Measurements from ENCODE around the gene PDCL2. TPM values are rescaled to one million over a fixed set of nuclear protein-coding genes. Genes with fewer than 3 reads are reported as not detected.
A peak's percentile ranks its signal among the peaks of the same experiment; 100 is the strongest.

PDCL2 gene
- total RNA-seq, 2 donors from 2014 or later, result not detected

- intact Hi-C loops (cut with DNase I), result loop anchor here (2.0 to 10.0 kb wide), 3 partner anchors 139 to 309 kb away; partner anchors contain the start of genes EXOC1 and SRD5A3
- Histone ChIP-seq H3K4me1 (replicated peaks) (peaks cover 3% of the 10 kb centered on the region), H3K27me3 (replicated peaks; ENCODE audit: insufficient read depth) (no peaks in the 10 kb centered on the region), H3K36me3 (no peaks in the 10 kb centered on the region), H3K27ac (peak overlapping the region; percentile 96 to 99), H3K4me3 (peak overlapping the region; percentile 72 to 92), H3K9me3 (no peaks in the 10 kb centered on the region)
- DNase-seq (ENCODE audit: low spot score), result peak; percentile 59
- TF ChIP-seq POLR2AphosphoS5 (IDR thresholded peaks at IDR 0.05) (no peak), CTCF (IDR thresholded peaks at IDR 0.05) (peak in 1 of 4 experiments; percentile 21), POLR2A (IDR thresholded peaks at IDR 0.05) (peak; percentile 12)
- under 1% methylated on average over 72 of the region's 87 CpGs for WGBS
Measured at GRCh38 chr4:55545641-55546505, 46.2 kb downstream of the PDCL2 start.

DNA sequence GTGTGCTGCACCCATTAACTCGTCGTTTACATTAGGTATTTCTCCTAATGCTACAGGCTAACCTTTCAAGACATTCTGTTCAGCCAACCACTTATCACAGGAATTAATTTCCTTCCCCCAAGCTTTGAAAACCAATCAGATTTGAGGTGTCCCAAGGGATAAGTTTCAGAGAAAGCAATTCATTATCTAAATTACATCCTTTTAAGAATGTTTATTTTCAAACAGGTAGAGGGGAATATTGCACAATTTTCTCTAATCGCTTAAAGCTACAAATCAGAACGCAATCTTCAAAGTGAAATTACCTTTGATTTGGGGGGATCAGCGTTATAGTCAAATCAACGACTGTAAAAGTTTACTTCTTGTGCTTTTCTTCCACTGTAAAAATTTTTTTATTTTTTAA is 46.9 kb downstream of the PDCL2 start:
- 1% methylated on average over 6 of the region's 6 CpGs for WGBS
- intact Hi-C loops (cut with DNase I), result loop anchor here (5.0 to 10.0 kb wide), 2 partner anchors 138 to 310 kb away; partner anchors contain the start of gene EXOC1
- Histone ChIP-seq H3K4me1 (replicated peaks) (peaks cover 3% of the 10 kb centered on the region), H3K9me3 (no peaks in the 10 kb centered on the region), H3K27ac (peak overlapping the region; percentile 96 to 99), H3K4me3 (peak overlapping the region; percentile 72 to 92), H3K27me3 (replicated peaks; ENCODE audit: insufficient read depth) (no peaks in the 10 kb centered on the region), H3K36me3 (no peaks in the 10 kb centered on the region)
- TF ChIP-seq POLR2A (IDR thresholded peaks at IDR 0.05), result no peak
- TF ChIP-seq POLR2AphosphoS5 (IDR thresholded peaks at IDR 0.05), result no peak
- no peak for TF ChIP-seq CTCF (IDR thresholded peaks at IDR 0.05)
- no peak for DNase-seq (ENCODE audit: low spot score)

DNA sequence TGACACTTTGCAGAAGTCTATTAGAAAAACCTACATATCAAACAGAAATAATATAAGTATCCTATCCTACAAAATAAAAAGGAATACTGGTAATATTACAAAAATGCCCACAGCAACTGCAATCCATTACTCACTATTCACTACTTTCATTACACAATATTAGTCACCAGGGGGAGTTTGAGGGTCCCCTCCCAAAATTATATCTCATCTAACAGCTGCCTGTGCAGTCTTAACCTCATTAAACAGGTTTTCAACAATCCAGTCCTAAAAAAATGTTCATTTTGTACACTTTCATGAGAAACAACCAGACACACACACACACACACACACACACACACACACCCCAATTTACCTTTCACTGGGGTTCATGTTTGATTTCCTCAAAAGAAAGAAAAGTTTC is 48.2 kb downstream of the PDCL2 start:
- Histone ChIP-seq H3K27me3 (replicated peaks; ENCODE audit: insufficient read depth) (no peaks in the 10 kb centered on the region), H3K4me1 (replicated peaks) (peaks cover 3% of the 10 kb centered on the region), H3K4me3 (no peak overlapping the region), H3K36me3 (no peaks in the 10 kb centered on the region), H3K27ac (no peak overlapping the region), H3K9me3 (no peaks in the 10 kb centered on the region)
- DNase-seq (ENCODE audit: low spot score), result no peak
- intact Hi-C loops (cut with DNase I), result loop anchor here (10.0 kb wide), 1 partner anchor 311 kb away; the partner anchor contains the start of gene EXOC1
- TF ChIP-seq CTCF (IDR thresholded peaks at IDR 0.05) (no peak), POLR2AphosphoS5 (IDR thresholded peaks at IDR 0.05) (no peak), POLR2A (IDR thresholded peaks at IDR 0.05) (no peak)

GRCh38 chr4:55540271-55540670 is 51.8 kb downstream of the PDCL2 start:
- Histone ChIP-seq H3K9me3 (no peaks in the 10 kb centered on the region), H3K4me1 (replicated peaks) (peaks cover 3% of the 10 kb centered on the region), H3K36me3 (no peaks in the 10 kb centered on the region), H3K4me3 (no peak overlapping the region), H3K27me3 (replicated peaks; ENCODE audit: insufficient read depth) (no peaks in the 10 kb centered on the region), H3K27ac (no peak overlapping the region)
- intact Hi-C loops (cut with DNase I), result loop anchor here (10.0 kb wide), 1 partner anchor 315 kb away; the partner anchor contains the start of gene EXOC1
- TF ChIP-seq POLR2A (IDR thresholded peaks at IDR 0.05), result no peak
- no peak for TF ChIP-seq CTCF (IDR thresholded peaks at IDR 0.05)
- no peak for TF ChIP-seq POLR2AphosphoS5 (IDR thresholded peaks at IDR 0.05)
- 95% methylated on average over 3 of the region's 3 CpGs for WGBS
- DNase-seq (ENCODE audit: low spot score), result no peak

Measured in prostate gland (tissue), 2 donors.